PC-9 (cell line): ENCODE measurements around the gene PLCG2. TPM values are rescaled to one million over a fixed set of nuclear protein-coding genes. Genes with fewer than 3 reads are reported as not detected.

ENCODE experiments used
- BruUV-seq: library from RNA; stranded (reverse); fragments of 400-500 nt; replicated peaks from 2 replicates; lab custom pipeline; 2021; lab: Mats Ljungman, UMichigan
- CTCF ChIA-PET: fragments of 300-600 bp; sonication (Branson Sonifier 250); formaldehyde crosslinking; loops from one replicate; lab custom pipeline; 2022; ENCODE audit warnings: antibody characterized with exemption; lab: Charles Lee
- POLR2A ChIA-PET: fragments of 300-600 bp; sonication (Branson Sonifier 250); formaldehyde crosslinking; loops from one replicate; lab custom pipeline; 2022; ENCODE audit warnings: antibody characterized with exemption; ENCODE audit not compliant: unreplicated experiment; lab: Charles Lee
- DNase-seq, 2 experiments: peaks; one replicate each; pipeline versions ENCODE4 v3.0.0 to v3.0.0-alpha.2; 2015 to 2022; ENCODE audit warnings: mixed read lengths in 1 of 2
- H2AFZ ChIP-seq: fragments of 200-600 bp; sonication (generic); 2 replicates; pipeline ENCODE4 v1.8.1; 2017; ENCODE audit warnings: antibody characterized with exemption
- H3F3A ChIP-seq: fragments of 200-600 bp; sonication (generic); 2 replicates; pipeline ENCODE4 v1.8.1; 2017; ENCODE audit warnings: antibody characterized with exemption, mild to moderate bottlenecking, low read depth; ENCODE audit not compliant: insufficient read depth
- H3K27ac ChIP-seq: fragments of 200-600 bp; sonication (generic); 2 replicates; pipeline ENCODE4 v1.6.1; 2016; ENCODE audit warnings: mixed run types
- H3K27me3 ChIP-seq: fragments of 200-600 bp; sonication (generic); 2 replicates; pipeline ENCODE4 v1.6.1; 2016; ENCODE audit warnings: low read depth, mixed run types; ENCODE audit not compliant: insufficient read depth
- H3K36me3 ChIP-seq: fragments of 200-600 bp; sonication (generic); 2 replicates; pipeline ENCODE4 v1.6.1; 2016; ENCODE audit warnings: low read depth, mixed run types
- H3K4me1 ChIP-seq: fragments of 200-600 bp; sonication (generic); replicated peaks from 2 replicates; pipeline ENCODE4 v1.6.1; 2016; ENCODE audit warnings: mixed run types; ENCODE audit not compliant: insufficient read depth
- H3K4me2 ChIP-seq: fragments of 200-600 bp; sonication (generic); 2 replicates; pipeline ENCODE4 v1.6.1; 2017; ENCODE audit warnings: mixed run types
- H3K4me3 ChIP-seq: fragments of 200-600 bp; sonication (generic); 2 replicates; pipeline ENCODE4 v1.6.1; 2016; ENCODE audit warnings: mixed run types
- H3K79me2 ChIP-seq: fragments of 200-600 bp; sonication (generic); 2 replicates; pipeline ENCODE4 v1.6.1; 2017; ENCODE audit warnings: low read depth, mixed run types
- H3K9me2 ChIP-seq: fragments of 200-600 bp; sonication (generic); 2 replicates; pipeline ENCODE4 v1.8.1; 2017; ENCODE audit warnings: mild to moderate bottlenecking; ENCODE audit not compliant: insufficient read depth
- H3K9me3 ChIP-seq: fragments of 200-600 bp; sonication (generic); 2 replicates; pipeline ENCODE4 v1.8.1; 2016; ENCODE audit warnings: low read depth; ENCODE audit not compliant: insufficient read depth
- H4K20me1 ChIP-seq: fragments of 200-600 bp; sonication (generic); 2 replicates; pipeline ENCODE4 v1.8.1; 2017; ENCODE audit not compliant: insufficient read depth
- CTCF ChIP-seq: fragments of 200-600 bp; sonication (generic); conservative IDR thresholded peaks from 2 replicates; pipeline ENCODE4 v1.6.1; 2017; ENCODE audit warnings: mixed run types, antibody characterized with exemption, mild to moderate bottlenecking, moderate library complexity
- EZH2 ChIP-seq: fragments of 200-600 bp; sonication (generic); IDR thresholded peaks from 2 replicates; pipeline ENCODE4 v1.8.0; 2017; ENCODE audit warnings: antibody characterized with exemption, low read depth
- intact Hi-C: fragments of 100-400 bp; cut with micrococcal nuclease; formaldehyde crosslinking; loops from one replicate; pipeline ENCODE4 v1.10.0; 2022; ENCODE audit not compliant: unreplicated experiment
- total RNA-seq: library from RNA; stranded (reverse); gene quantifications from 2 replicates; pipeline ENCODE4 v1.2.3, GENCODE V29; 2021

Gene PLCG2
- total RNA-seq, 1 experiment from 2014 or later, result 10.8 TPM

GRCh38 chr16:81995651-81996050, 216.6 kb downstream of the PLCG2 start:
- Histone ChIP-seq H3K4me3 (no peak overlapping the region), H3K9me2 (no peaks in the 10 kb centered on the region), H3K79me2 (no peaks in the 10 kb centered on the region), H3F3A (peaks cover 9% of the 10 kb centered on the region; the same call in 1 of the 2 replicates), H3K4me1 (peaks cover 13% of the 10 kb centered on the region), H4K20me1 (no peaks in the 10 kb centered on the region), H2AFZ (no peak overlapping the region), H3K36me3 (no peaks in the 10 kb centered on the region), H3K27ac (no peak overlapping the region), H3K4me2 (no peak overlapping the region), H3K27me3 (no peaks in the 10 kb centered on the region), H3K9me3 (0 out of 2 replicates have a peak, but pooled peaks cover 4% of the 10 kb centered on the region)
- ChIA-PET POLR2A (no interaction called here), CTCF (no interaction called here)
- no TSS peak for BruUV-seq
- TF ChIP-seq CTCF, result no peak
- TF ChIP-seq EZH2, result no peak
- DNase-seq, result no peak
- intact Hi-C loops, result loop anchor here (5.0 kb wide), 1 partner anchor 53 kb away; no protein-coding TSS in a partner anchor

GRCh38 chr16:81996664-81997509, 217.8 kb downstream of the PLCG2 start:
- Histone ChIP-seq H3K79me2 (no peaks in the 10 kb centered on the region), H3K27ac (peak overlapping the region; percentile 27; the same call in 1 of the 2 replicates), H3K27me3 (no peaks in the 10 kb centered on the region), H4K20me1 (no peaks in the 10 kb centered on the region), H3F3A (peaks cover 9% of the 10 kb centered on the region; the same call in 1 of the 2 replicates), H3K4me3 (no peak overlapping the region), H3K4me2 (peak overlapping the region; percentile 43; the same call in 1 of the 2 replicates), H3K36me3 (no peaks in the 10 kb centered on the region), H3K4me1 (peaks cover 13% of the 10 kb centered on the region), H2AFZ (no peak overlapping the region), H3K9me3 (0 out of 2 replicates have a peak, but pooled peaks cover 4% of the 10 kb centered on the region), H3K9me2 (no peaks in the 10 kb centered on the region)
- ChIA-PET POLR2A (interaction anchor here (0.6 kb wide), 1 partner anchor 16 kb away, joined by 4 read pairs; no protein-coding TSS in a partner anchor), CTCF (interaction anchor here (0.5 to 1.5 kb wide), 4 partner anchors 10 to 233 kb away, joined by 3 to 5 read pairs (median 4); no protein-coding TSS in a partner anchor)
- no peak for DNase-seq
- TF ChIP-seq CTCF (peak; percentile 40), EZH2 (no peak)
- intact Hi-C loops, result loop anchor here (1.0 to 5.0 kb wide), 2 partner anchors 55 to 107 kb away; no protein-coding TSS in a partner anchor
- BruUV-seq, result no TSS peak

GRCh38 chr16:81997738-81998137, 218.6 kb downstream of the PLCG2 start:
- no peak overlapping the region for H2AFZ ChIP-seq
- H3K27ac ChIP-seq, result peak overlapping the region; percentile 27; the same call in 1 of the 2 replicates
- no peak overlapping the region for H3K4me3 ChIP-seq
- H3K4me2 ChIP-seq, result peak overlapping the region; percentile 43; the same call in 1 of the 2 replicates
- intact Hi-C loops, result loop anchor here (1.0 to 5.0 kb wide), 2 partner anchors 55 to 107 kb away; no protein-coding TSS in a partner anchor
- CTCF ChIA-PET, result interaction anchor here (0.5 to 1.5 kb wide), 2 partner anchors 17 to 57 kb away, joined by 5 read pairs; no protein-coding TSS in a partner anchor
- POLR2A ChIA-PET, result no interaction called here
- no peaks in the 10 kb centered on the region for H3K79me2 ChIP-seq
- DNase-seq, result peak in 1 of 2 experiments; percentile 66
- no peaks in the 10 kb centered on the region for H3K36me3 ChIP-seq
- peaks cover 9% of the 10 kb centered on the region; the same call in 1 of the 2 replicates for H3F3A ChIP-seq
- BruUV-seq, result no TSS peak
- H3K9me3 ChIP-seq, result 0 out of 2 replicates have a peak, but pooled peaks cover 4% of the 10 kb centered on the region
- TF ChIP-seq CTCF (no peak), EZH2 (no peak)
- H3K27me3 ChIP-seq, result no peaks in the 10 kb centered on the region
- peaks cover 13% of the 10 kb centered on the region for H3K4me1 ChIP-seq
- H4K20me1 ChIP-seq, result no peaks in the 10 kb centered on the region
- no peaks in the 10 kb centered on the region for H3K9me2 ChIP-seq
